GM18873 (cell line): Measurements from ENCODE around the gene TCP11.

Experiments used
- ATAC-seq: cut with Tn5 transposase; IDR thresholded peaks from one replicate; pipeline ENCODE4 v1.9.1; 2021; ENCODE audit warnings: mild to moderate bottlenecking, moderate library complexity, moderate number of reproducible peaks; ENCODE audit not compliant: unreplicated experiment, low FRiP score

The TCP11 gene

DNA sequence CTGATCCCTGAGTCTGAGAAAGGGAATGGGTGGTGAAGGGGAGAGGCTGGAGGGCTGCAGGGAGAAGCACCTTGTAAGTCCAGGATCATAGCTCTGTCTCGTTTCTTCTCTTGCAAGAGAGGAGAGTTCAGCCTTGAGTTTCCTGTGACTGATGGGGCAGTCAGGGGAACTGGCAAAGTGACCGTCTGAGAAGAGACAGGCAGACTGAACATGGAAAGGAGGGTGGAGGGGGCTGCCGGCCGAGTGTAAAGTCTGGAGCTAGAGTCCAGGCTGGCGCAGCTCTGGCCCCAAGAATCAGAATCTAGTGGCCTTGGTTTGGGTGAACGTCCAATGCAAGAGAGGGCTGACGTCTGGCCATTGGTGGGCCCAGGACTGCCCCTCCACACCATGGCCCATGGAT, 72.5 kb downstream of the TCP11 start:
- ATAC-seq: no peak

GRCh38 chr6:35068206-35068605, 72.9 kb downstream of the TCP11 start:
- ATAC-seq: no peak
